Stimulated activated naive CD8-positive, alpha-beta T cell treated with anti-CD3 and anti-CD28 coated beads, Interleukin-15, Interleukin-2, amounts not matched to agents 100 ng/mL and 50 ng/mL, for 24 hours (primary cell): Measurements from ENCODE around the gene LRIT3.
A peak's percentile ranks its signal among the peaks of the same experiment; 100 is the strongest.

Source experiments
- H3K27ac Mint-ChIP-seq: one replicate; pipeline ENCODE4 v1.8.0; 2021; ENCODE audit warnings: mild to moderate bottlenecking, mixed read lengths
- H3K27me3 Mint-ChIP-seq: one replicate; pipeline ENCODE4 v1.8.0; 2021; ENCODE audit warnings: mixed read lengths
- H3K36me3 Mint-ChIP-seq: one replicate; pipeline ENCODE4 v1.8.0; 2021; ENCODE audit warnings: low read depth, mixed read lengths
- H3K4me1 Mint-ChIP-seq: one replicate; pipeline ENCODE4 v1.8.0; 2021; ENCODE audit warnings: low read depth, mixed read lengths
- H3K4me3 Mint-ChIP-seq: one replicate; pipeline ENCODE4 v1.8.0; 2021; ENCODE audit warnings: mild to moderate bottlenecking, mixed read lengths
- H3K9me3 Mint-ChIP-seq: one replicate; pipeline ENCODE4 v1.8.0; 2021; ENCODE audit warnings: mixed read lengths

LRIT3 gene

DNA sequence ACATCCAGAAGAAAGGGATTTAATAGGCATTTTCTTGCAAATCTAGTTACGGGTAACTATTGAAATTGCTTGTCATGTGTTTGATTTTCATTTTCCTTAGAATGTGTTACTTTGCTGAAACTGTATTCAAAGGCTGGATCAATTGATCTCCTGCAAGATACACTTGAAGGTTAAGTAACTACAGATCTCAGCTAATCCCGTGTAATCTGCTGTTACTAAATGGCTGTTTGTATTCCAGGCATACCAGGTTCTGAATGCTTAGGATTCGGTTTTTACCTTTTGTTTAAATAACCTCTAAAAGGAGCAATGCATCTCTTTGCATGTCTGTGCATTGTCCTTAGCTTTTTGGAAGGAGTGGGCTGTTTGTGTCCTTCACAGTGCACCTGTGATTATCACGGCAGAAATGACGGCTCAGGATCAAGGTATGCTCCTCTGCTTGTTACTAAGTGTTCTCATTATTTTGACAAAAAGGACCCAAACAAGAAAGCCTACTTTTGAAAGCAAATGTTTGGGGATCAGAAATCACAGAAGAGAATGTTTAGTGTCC lies at the start of gene LRIT3:
Gene LRIT3, plus strand, starts transcription at position 212 of the 547 bp plus-strand sequence. Its CDS starts 95 bp downstream, at position 307.
- Mint-ChIP-seq H3K9me3 (no peaks in the 10 kb centered on the region), H3K36me3 (peaks cover under 1% of the 10 kb centered on the region), H3K27ac (no peak within 1 kb of the TSS), H3K4me1 (no peaks in the 10 kb centered on the region), H3K27me3 (no peaks in the 10 kb centered on the region), H3K4me3 (no peak within 1 kb of the TSS)

DNA sequence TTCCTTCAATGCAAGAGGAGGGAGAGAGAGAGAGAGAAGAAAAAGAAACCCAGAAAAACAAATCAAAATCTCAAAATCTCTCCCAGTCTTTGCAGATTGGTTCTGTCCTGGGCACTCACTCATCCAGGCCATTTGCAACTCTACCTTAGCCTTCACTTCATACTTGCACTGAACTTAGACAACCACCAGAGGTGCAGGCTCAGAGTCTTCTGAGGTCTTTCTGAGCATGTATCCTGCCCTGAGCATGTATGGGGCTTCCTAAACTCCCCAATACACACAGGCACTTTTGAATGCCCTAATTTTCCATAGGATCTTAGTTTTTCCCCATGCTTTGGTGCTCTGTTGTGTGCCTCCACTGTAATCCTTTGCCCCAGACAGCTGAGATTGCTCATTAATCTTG lies 49.0 kb upstream of the LRIT3 start:
- H3K9me3 Mint-ChIP-seq = peaks cover 11% of the 10 kb centered on the region
- H3K4me3 Mint-ChIP-seq = no peak overlapping the region
- H3K4me1 Mint-ChIP-seq = no peaks in the 10 kb centered on the region
- H3K36me3 Mint-ChIP-seq = no peaks in the 10 kb centered on the region
- peaks cover 4% of the 10 kb centered on the region for H3K27me3 Mint-ChIP-seq
- H3K27ac Mint-ChIP-seq = no peak overlapping the region

GRCh38 chr4:109801099-109801789 lies 46.7 kb upstream of the LRIT3 start:
- Mint-ChIP-seq H3K27me3 (no peaks in the 10 kb centered on the region), H3K27ac (no peak overlapping the region), H3K9me3 (no peaks in the 10 kb centered on the region), H3K36me3 (no peaks in the 10 kb centered on the region), H3K4me1 (no peaks in the 10 kb centered on the region), H3K4me3 (no peak overlapping the region)

DNA sequence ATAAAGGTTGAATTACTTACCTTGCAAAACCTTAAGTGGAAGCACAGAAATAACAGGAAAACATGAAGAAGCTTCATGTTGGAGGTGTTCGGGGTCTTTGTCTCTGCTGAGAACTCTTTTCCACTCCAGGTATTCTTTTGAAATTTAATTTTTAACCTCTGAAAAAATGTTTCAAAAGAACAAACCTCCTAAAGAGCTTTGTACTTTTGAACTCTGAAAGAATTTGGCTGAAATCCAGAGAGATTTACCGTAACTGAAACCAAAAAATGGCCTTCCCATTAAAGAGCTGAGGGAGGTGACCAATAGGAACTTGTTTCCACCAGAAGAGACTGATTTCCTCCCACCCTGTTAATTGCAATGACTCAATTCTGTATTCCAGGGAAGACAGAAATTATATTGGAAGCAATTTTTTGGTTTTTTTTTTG lies 46.0 kb upstream of the LRIT3 start, which contains the start of gene CFI:
Gene CFI, minus strand, starts transcription at position 105 of the 425 bp plus-strand sequence. Its CDS starts 28 bp downstream, at position 77.
- H3K27me3 Mint-ChIP-seq = no peaks in the 10 kb centered on the region
- H3K36me3 Mint-ChIP-seq = no peaks in the 10 kb centered on the region
- no peak within 1 kb of the TSS for H3K27ac Mint-ChIP-seq
- no peaks in the 10 kb centered on the region for H3K9me3 Mint-ChIP-seq
- no peak within 1 kb of the TSS for H3K4me3 Mint-ChIP-seq
- no peaks in the 10 kb centered on the region for H3K4me1 Mint-ChIP-seq

DNA sequence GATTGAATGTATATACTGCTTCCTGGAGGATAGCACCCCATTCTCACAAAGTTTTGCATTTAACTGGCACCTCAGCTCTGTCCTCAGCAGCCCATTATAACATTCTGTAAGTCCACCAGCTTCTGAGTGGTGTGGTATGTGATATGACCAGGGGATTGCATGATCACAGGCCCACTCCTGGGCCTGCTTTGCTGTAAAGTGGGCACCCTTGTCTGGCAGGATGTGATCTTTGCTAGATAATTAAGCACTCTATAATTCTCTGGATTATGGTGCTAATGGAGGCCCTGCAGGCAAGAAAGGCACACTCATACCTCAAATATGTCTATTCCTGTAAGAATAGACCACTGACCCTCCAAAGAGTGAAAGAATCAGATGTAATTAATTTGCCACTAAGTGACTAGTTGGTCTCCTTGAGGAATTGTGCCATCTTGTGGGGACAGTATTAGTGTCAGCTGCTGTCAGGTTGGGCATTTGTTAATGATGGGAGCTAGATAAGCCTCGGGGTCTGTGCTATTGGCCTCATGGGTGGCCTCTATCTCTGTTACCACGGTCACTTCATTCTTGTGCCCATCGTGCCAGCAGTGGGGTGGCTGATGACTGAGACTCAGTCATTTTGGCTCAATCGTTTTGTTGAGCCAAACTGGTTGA lies 43.9 kb upstream of the LRIT3 start:
- H3K4me3 Mint-ChIP-seq = no peak overlapping the region

GRCh38 chr4:109809655-109810054 lies 38.3 kb upstream of the LRIT3 start:
- H3K4me1 Mint-ChIP-seq = peaks cover 2% of the 10 kb centered on the region
- H3K9me3 Mint-ChIP-seq = no peaks in the 10 kb centered on the region
- H3K27me3 Mint-ChIP-seq = no peaks in the 10 kb centered on the region
- H3K36me3 Mint-ChIP-seq = no peaks in the 10 kb centered on the region
- no peak overlapping the region for H3K27ac Mint-ChIP-seq
- no peak overlapping the region for H3K4me3 Mint-ChIP-seq

More for the DNA sequence above, 43.9 kb upstream of the LRIT3 start:
- Mint-ChIP-seq H3K9me3 (no peaks in the 10 kb centered on the region), H3K4me1 (no peaks in the 10 kb centered on the region), H3K27ac (no peak overlapping the region), H3K36me3 (no peaks in the 10 kb centered on the region), H3K27me3 (no peaks in the 10 kb centered on the region)

DNA sequence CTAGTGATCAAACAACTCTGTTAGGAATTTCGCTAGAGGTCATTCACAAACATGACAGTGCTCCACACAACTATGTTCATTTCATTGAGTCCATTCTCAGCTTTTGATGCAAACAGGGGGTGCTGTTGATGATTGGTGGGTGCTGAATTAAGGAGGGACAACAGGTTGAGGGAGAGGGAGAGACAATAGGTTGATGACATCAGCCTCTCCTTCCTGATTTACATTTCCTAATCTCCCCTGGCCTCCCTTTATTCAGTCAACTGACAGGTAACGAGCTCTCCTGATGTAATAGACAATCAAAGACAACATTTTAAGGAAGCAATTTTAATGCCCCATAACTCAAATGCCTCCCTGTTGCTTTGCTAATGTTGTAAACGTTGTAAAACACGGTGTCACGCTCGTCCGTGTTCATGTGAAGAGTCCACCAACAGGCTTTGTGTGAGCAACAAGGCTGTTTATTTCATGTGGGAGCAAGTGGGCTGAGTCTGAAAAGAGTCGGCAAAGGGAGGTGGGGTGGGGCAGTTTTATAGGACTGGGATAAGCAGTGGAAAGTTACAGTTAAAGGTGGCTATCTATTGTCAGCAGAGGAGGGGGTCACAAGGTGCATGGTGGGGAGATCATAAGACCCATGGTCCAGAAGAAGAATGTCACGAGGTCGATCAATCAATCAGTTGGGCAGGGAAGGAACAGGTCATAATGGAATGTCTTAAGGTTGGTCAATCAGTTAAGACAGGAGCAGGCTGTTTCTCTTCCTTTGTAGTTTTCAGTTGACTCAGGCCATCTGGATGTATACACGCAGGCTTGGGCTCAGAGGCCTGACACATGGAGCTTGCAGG lies 37.1 kb upstream of the LRIT3 start:
- no peaks in the 10 kb centered on the region for H3K9me3 Mint-ChIP-seq
- no peak overlapping the region for H3K4me3 Mint-ChIP-seq
- H3K36me3 Mint-ChIP-seq = peaks cover 3% of the 10 kb centered on the region
- H3K27ac Mint-ChIP-seq = no peak overlapping the region
- peaks cover 8% of the 10 kb centered on the region for H3K4me1 Mint-ChIP-seq
- H3K27me3 Mint-ChIP-seq = no peaks in the 10 kb centered on the region

GRCh38 chr4:109811707-109812106 lies 36.2 kb upstream of the LRIT3 start:
- Mint-ChIP-seq H3K4me1 (peaks cover 17% of the 10 kb centered on the region), H3K27me3 (no peaks in the 10 kb centered on the region), H3K4me3 (no peak overlapping the region), H3K27ac (no peak overlapping the region), H3K9me3 (no peaks in the 10 kb centered on the region), H3K36me3 (peaks cover 11% of the 10 kb centered on the region)

DNA sequence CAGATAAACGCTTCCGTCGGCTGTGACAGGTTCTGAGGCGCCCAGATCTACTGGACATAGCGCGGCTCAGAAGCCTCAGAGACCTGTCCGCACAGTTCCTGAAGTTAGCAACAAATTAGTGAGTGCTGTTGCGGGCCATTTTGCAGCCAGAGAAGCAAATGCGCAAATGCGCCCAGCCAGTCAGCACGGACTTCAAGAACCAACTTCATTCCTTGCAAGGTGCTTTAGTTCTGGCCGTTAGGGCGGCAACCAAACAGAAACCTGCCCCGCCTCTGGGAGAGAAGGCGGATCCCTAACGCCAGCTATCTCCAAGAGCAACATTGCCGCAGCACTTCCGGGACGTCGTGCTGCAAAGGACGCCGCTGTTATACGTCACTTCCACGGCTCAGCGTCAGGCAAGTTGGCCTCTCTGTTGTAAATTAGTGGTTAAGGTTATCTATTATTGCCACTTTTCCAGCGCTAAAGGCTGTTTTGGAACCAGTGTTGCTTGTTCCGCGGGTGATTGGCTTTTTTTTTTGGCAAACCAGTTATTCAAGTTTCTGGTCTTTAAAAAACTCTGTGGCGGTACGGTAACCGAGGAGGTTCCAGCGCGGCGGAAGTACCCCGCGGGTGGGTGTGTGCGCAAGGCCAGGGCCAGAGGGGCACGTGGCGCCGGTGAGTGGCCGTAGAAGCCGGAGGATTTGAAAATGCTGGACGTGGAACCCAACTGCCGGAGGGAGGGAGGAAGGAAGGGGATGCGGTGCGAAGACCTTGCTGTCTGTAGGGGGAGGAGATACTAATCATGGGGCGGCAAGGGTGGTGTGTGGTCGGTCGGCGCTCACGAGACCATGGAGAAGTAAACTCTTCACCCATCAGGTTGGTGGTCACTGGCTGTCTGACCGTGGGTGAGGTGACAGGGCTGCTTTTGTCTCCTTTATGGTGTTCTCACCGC lies 32.5 kb upstream of the LRIT3 start, which contains the start of gene GAR1:
Gene GAR1, plus strand, starts transcription at position 612 of the 931 bp plus-strand sequence. CDS start 403 bp downstream, outside the sequence.
- Mint-ChIP-seq H3K27me3 (no peaks in the 10 kb centered on the region), H3K27ac (peak within 1 kb of the TSS; percentile 100), H3K9me3 (no peaks in the 10 kb centered on the region), H3K36me3 (peaks cover 47% of the 10 kb centered on the region), H3K4me3 (peak within 1 kb of the TSS; percentile 98), H3K4me1 (peaks cover 50% of the 10 kb centered on the region)

- Mint-ChIP-seq H3K27me3 (no peaks in the 10 kb centered on the region), H3K9me3 (no peaks in the 10 kb centered on the region), H3K27ac (peak overlapping the region; percentile 100), H3K4me1 (peaks cover 57% of the 10 kb centered on the region), H3K36me3 (peaks cover 53% of the 10 kb centered on the region), H3K4me3 (peak overlapping the region; percentile 98)
Observed at GRCh38 chr4:109816082-109816442, 31.8 kb upstream of the LRIT3 start.

DNA sequence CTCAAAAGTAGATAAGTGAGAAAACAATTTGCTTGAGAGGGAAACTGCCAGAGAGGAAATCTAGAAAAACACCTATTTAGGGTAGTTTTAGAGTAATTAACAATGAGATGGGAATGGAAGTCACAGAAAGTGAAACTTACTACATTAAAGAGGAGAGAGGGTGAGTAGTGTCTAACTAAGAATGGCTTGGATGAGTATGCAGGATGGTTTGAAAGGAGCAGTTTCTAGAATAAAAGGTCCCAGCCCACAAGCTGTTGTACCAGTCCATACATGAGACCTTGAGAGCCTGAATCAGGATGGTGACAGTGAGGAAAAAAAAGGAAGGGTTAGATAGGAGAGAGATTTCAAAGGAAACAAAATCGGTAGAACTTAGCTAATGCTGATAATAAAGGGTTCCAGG lies 31.0 kb upstream of the LRIT3 start:
- Mint-ChIP-seq H3K27me3 (no peaks in the 10 kb centered on the region), H3K4me3 (peak overlapping the region; percentile 98), H3K9me3 (no peaks in the 10 kb centered on the region), H3K27ac (peak overlapping the region; percentile 100), H3K4me1 (peaks cover 64% of the 10 kb centered on the region), H3K36me3 (peaks cover 61% of the 10 kb centered on the region)

GRCh38 chr4:109818268-109818667 lies 29.6 kb upstream of the LRIT3 start:
- Mint-ChIP-seq H3K36me3 (peaks cover 71% of the 10 kb centered on the region), H3K27me3 (no peaks in the 10 kb centered on the region), H3K9me3 (no peaks in the 10 kb centered on the region), H3K27ac (peak overlapping the region; percentile 50), H3K4me3 (peak overlapping the region; percentile 32), H3K4me1 (peaks cover 67% of the 10 kb centered on the region)

DNA sequence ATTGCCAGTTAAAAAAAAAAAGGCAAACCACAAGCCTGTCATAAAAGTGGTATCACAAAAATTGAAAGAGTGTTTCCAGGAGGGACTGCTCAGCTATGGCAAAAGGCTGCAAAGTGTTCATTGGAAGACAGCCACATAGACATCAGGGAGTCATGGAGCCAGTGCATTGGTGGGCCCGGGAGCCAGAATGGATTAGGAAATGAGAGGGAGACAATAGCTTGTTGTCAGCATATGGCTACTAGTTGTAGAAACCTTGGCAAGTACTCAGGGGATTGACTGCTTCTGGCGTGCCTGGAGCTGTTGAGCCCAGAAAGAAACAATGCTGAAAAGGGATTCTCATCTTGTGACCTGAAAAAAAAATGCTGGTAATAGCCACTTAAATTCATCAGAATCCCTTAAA lies 27.3 kb upstream of the LRIT3 start:
- Mint-ChIP-seq H3K27ac (peak overlapping the region; percentile 87), H3K4me1 (peaks cover 61% of the 10 kb centered on the region), H3K27me3 (no peaks in the 10 kb centered on the region), H3K9me3 (no peaks in the 10 kb centered on the region), H3K36me3 (peaks cover 83% of the 10 kb centered on the region), H3K4me3 (peak overlapping the region; percentile 21)

DNA sequence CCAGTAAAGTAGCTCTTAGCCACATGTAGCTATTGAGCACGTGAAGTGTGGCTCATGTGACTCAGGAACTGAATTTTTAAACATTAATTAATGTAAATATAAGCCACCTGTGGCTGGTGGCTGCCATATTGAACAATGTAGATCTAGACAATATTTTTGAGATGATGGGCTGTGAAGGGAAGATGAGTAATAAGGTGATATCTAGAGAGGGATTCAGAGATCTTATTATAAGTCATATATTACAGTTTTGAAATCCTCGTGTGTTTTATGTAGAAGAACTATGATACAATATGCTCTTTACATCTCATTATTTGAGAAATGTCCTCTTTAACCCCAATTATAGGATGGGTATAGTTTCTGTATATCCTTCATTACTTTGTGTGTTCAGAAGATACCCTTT lies 26.7 kb upstream of the LRIT3 start:
- H3K4me1 Mint-ChIP-seq = peaks cover 56% of the 10 kb centered on the region
- H3K27ac Mint-ChIP-seq = peak overlapping the region; percentile 87
- H3K4me3 Mint-ChIP-seq = peak overlapping the region; percentile 21
- no peaks in the 10 kb centered on the region for H3K27me3 Mint-ChIP-seq
- H3K9me3 Mint-ChIP-seq = no peaks in the 10 kb centered on the region
- peaks cover 78% of the 10 kb centered on the region for H3K36me3 Mint-ChIP-seq
